NCI-H2227 (cell line): ENCODE measurements around the gene MFSD6L.

Experiments
- DNase-seq: peaks from one replicate; lab custom pipeline; 2025; ENCODE audit not compliant: unreplicated experiment; lab: John Stamatoyannopoulos, UW

MFSD6L gene, protein sequence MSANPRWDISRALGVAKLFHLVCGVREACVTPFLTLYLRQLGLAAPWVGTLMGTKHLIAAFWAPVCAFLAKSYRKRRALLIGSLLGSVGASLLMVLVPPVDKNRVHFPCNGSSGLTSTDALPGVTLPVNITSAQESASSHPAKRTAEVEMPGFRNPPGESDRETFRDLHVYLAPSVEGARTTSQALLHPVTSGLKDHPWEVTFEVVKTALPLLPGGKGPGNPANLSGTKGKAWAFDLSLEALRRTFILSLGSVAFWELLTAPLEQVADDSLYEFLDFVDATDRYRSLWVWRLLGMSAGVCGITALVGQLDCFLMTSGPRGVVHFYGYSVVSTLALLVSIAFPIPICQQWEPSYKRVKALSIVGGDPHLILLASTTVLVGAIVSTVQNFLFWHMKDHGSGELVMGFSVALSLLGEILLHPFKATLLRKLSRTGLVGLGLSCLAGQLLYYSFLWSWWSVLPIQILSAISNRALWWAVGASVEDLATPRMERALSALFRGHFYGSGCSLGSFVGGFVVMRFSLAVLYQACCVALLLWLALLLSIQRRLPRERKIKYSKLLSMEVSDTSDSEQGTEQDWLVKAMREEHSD

DNA sequence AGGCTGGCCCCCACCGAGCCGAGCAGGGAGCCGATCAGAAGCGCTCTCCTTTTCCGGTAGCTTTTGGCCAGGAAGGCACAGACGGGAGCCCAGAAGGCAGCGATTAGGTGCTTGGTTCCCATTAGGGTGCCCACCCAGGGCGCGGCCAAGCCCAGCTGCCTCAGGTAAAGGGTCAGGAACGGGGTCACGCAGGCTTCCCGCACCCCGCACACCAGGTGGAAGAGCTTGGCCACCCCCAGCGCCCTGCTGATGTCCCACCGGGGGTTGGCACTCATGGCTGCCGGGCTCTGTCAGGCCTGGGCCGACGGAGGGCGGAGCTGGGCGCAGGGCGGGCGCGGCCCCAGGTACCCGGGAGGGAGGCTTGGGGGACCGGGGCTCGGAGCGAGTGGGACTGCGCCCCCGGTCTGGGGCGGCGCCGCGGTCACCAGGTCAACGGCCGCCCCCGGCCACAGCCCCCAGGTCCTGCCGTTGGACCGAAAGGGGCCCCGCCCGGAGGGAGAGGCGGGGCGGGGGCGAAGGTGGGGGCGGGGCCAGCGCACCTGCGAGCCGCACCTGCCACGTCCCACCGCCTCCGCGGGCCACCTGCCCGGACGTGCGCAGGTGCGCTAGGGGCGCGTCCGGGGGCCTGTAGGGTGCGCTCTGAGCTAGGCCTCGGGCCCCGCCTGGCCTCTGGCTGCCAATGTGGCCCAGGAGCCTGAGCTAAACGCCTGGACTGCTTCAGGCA, at the start of gene MFSD6L:
Gene MFSD6L, minus strand, starts transcription at position 520 of the 724 bp plus-strand sequence. Its CDS starts 245 bp downstream, at position 275.
- no peak for DNase-seq

DNA sequence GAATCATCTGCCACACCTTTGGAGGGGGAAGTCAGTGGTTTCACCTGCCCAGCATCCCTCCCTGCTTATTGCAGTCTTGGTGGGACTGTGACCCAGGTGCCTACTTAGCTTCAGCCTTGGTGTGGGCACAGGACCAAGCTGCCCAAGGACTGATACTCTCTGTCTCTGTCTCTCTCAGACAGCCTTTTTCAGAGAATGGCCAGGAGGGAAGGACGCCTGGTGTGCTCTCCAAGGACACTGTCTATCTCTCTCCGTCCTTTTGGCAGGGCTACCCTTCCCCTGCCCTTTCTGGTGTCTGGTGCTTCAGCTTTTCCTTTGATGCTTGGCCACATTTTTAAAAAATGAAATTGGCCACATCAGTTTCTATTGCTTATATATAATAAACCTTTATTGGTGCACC, 48.7 kb upstream of the MFSD6L start:
- no peak for DNase-seq

DNA sequence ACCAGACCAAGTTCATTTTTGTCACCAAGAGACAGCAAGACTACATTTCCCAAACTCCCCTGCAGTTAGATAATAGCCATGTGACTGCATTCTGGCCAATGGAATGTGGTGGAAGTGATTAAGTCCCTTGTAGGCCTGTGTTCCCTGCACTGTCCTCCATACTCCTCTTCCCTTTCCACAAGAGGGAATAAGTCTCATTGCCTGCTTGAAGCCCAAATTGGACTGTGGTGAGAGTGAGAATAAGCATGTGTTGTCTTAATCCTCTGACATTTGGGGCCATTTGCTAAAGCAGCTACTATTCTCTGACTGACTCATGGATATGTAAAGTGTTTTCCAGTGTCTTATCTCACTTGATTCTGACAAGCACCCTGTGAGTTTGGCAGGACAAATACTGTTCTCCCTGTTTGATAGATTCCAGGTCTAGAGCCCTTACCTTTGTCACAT, 47.6 kb upstream of the MFSD6L start:
- DNase-seq, result peak; percentile 32

DNA sequence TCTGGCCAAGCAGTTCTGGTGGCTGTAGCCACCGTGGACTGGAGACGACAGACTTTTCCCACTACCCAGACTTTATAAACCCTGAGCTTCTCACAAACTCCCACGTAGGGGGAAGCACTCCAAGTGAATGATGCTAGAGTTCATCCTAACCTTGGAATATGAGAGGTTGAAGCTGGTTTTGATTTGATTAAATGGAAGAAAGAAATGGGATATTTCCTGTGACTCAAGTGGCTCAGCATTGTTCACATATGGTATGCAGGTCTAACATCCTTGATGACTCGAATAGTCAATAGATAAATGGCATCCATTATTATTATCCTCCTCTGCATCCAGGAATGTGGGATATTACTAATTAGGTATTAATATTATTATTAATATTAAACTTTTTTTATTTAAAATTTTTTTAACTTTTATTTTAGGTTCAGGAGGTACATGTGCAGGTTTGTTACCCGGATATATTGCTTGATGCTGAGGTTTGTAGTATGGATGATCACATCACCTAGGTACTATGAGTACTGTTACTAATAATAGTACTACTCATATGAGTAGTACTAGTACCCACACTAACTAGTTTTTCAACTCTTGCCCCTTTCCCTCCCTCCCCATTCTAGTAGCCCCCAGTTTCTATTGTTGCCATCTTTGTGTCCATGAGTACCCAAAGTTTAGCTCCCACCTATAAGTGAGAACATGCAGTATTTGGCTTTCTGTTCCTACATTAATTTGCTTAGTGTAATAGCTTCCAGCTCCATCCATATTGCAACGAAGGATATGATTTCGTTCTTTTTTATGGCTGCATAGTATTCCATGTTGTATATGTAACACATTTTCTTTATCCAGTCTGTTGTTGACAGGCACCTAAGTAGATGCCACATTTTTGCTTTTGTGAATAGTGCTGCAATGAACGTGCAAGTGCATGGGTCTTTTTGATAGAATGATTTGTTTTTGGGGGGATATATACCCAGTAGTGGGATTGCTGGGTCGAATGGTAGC, 45.4 kb upstream of the MFSD6L start:
- no peak for DNase-seq

DNA sequence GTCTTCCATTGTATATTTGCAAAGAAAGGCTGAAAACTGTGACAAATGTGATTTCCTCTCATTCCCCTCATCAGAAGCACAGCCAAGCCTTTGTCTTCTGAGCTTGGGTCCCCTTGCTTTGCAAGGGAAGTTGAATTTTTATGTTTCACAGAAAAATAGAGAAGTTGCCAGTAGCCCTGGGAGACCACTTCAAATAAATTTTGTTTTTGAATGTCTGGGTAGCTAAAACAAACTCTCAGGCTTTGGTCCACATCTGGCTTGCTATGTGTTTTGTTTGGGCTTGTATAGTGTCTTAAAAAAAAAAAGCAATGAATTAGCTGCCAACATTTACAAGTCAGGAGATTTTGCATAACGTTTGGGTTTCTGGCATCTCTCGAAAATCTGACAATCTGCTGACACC, 44.2 kb upstream of the MFSD6L start:
- DNase-seq, result no peak

DNA sequence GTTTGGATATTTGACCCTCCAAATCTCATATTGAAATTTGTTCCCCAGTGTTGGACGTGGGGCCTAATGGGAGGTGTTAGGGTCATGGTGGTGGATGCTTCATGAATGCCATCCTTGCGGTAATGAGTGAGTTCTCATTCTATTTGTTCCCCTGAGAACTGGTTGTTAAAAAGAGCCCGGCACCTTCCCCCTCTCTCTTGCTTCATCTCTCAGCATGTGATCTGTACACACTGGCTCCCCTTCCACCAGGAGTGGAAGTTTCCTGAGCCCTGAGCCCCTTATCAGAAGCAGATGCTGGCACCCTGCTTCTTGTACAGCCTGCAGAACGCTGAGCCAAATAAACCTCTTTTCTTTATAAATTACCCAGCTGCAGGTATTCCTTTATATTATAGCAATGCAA, 42.7 kb upstream of the MFSD6L start:
- no peak for DNase-seq

DNA sequence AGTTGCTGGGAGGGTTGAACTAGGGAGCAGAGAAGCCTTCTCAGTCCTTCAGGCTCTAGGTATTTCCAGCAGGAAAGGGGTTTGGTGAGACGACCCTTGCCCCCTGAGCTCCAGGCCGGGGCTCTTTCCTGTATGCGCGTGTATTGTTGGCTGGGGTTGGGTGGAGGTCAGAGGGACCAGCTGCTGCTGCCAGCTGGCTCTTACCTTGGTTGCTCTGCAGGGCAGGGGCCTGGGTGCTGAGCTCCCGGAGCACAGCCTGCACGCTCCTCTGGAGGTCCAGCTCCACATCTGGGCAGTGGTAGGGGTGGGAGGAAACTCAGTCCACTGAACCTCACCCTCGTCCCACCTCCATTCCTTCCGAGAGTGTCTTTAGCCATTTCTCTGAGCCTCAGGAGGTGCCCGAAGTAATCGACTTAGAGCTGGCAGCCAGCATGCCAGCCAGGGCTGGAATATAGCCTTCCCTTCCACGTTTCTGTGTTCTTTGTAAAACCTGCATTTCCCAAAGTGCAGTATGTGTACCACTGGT, 40.3 kb upstream of the MFSD6L start:
- DNase-seq, result no peak

DNA sequence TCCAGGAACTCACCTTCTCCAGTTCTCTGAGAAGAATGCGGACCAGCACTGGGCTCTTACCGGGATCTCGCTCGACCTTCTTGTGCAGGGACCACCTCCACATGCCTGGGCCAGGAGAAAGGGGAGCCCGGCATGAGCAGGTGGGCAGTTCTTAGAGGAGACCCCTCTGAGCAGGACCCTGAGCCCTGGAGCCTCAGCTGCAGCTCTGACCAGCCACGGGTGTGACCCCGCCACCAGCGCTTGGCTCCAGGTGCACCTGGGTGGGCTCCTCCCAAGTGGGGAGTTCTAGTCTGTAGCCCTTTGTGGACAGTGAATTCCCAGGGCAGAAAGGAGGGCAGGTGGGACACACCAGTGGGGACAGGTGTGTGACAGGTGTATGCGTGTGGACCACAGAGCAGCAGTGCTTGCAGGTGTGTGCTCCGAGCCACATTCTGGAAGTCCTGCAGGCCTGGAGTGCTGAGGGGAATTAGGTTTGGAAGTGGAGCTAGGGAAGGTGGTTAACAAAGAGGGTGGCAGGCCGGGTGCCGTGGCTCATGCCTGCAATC, 39.5 kb upstream of the MFSD6L start:
- no peak for DNase-seq

DNA sequence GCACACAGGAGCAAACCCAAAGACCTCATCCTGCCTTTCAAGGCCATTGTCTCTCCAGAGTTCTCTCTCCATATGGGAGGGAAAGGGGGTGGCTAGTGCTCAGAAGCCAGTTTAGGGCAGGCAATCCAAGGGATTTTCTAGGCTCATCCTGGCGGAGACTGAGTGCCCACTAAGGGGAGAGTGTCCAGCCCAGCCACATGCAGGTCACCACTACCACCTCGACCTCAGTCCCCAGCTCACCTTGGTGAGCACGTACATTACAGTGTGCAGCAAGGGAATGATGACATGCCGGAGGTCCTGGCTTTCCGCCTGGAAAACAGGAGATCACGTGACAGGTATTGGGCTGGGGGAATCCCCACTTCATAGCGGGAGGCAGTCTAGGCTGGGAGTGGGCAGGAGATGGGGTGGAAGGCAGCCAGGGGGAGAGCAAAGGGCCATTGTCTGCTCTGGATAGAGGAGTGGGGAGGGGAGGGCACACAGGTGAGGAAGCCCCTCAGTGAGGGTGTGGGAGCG, 38.5 kb upstream of the MFSD6L start:
- DNase-seq, result no peak

DNA sequence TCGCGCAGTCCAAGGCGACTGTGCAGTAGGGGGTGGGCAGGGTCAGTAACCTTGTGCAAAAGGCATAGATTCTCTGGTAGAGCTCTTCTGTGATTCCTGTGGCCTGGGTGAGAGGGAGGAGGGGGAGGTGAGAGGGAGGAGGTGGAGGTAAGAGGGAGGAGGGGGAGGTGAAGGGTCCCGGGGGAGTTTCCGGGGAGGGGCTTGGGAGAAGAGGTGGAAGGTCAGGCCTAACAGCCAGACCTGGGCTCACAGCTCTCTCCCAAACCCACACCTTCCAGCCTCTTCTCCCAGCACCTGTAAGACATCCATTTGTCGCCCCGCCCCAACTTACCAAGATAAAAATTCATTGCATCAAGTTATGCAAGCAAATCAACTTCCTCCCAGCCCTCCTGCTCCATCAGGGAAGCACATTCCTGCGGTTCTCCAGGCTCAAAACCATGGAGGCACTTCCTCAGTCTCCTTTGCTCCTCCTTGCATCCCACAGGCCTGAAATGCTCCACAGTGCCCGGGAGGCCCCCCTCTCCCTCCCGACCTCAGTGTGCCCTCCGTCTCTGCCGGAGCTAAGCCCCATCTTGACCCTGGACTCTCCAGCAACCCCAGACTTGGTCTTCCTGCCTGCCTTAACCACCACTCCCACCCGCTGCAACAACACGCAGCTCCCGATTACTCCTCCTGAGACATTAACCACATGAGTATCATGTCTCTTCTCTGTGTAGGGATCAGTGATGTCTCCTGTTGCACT, 37.8 kb upstream of the MFSD6L start:
- no peak for DNase-seq

DNA sequence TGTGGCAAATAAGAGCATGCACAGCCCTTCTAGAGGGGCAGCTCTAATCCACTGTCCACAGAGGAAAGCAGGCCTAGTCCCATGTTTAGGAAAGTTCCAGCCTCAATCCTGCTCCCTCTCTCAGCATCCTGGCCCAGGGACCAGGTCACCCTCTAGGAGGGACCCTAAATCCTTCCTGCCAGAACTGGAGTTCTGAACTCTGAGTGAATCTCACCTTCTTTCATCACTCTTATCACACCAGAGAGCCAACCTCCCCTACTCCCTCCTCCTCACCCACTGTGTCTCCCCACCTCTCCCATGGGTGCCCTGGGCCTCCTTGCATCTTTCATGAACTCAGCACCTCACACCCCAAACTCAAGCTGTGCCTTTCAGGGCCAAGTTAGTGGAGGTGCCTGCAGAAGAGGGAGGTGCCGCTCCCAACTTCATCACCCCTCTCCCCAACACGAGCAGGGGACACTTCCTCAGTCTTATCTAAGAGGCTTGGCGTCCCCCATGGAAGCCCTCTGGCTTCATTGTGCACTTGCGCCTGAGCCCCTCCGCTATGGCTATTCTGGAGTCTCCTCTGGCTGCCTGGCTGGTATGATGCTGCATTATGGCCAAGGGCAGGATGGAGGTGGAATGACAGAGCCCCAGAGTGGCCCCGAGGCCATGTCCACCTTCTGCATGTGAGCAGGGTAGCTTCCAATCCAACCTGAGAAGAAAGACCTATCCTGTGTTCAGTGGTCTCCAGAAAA, 36.6 kb upstream of the MFSD6L start:
- DNase-seq, result no peak

DNA sequence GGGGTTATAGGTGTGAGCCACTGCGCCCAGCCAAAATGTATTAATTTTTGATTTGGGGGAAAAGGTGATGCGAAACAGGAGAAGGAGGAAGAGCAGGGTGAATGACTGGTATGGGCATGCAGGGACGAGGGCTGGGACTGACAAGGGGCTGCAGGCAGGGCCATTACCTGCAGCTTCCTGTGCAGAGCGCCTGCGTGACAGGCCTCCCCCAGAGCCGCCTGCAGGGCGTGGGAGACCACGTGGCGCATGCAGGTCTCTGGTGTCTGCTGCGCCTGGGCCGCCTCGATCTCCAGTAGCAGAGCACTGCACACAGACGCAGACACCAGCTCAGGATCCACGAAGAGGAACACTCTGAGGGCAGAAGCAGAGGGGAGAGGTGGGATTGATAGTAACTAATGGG, 35.9 kb upstream of the MFSD6L start:
- DNase-seq, result no peak

DNA sequence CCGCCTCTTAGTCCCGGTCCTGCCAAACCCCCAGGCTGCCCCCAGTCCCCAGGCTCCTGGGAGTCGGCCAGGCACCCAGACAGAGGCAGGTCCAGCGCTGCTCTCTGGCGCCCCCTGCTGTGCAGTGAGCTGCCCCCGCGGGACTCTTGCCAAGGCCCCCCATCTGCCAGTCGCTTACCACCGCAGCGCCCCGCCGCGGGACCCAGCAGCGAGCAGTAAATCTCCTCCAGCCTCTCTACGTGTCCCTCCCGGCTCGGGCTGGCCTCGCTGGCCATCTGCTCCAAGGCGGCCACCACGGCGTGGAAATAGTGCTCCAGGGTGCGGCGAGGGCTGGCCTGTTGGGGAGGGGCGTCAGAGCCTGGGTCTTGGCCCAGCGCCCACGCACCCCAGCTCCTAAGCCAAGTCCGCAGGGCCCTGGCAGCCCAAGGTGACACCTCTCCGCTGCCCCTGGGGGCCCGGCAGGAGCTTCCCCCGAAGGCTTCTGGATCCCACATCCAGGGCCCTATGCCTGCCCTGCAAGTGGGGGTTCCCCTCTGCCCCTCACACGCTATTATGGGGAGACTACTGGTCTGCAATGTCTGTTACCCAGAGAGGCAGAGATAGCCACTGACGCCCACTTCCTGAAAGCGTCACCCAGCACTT, 33.7 kb upstream of the MFSD6L start:
- DNase-seq, result no peak

DNA sequence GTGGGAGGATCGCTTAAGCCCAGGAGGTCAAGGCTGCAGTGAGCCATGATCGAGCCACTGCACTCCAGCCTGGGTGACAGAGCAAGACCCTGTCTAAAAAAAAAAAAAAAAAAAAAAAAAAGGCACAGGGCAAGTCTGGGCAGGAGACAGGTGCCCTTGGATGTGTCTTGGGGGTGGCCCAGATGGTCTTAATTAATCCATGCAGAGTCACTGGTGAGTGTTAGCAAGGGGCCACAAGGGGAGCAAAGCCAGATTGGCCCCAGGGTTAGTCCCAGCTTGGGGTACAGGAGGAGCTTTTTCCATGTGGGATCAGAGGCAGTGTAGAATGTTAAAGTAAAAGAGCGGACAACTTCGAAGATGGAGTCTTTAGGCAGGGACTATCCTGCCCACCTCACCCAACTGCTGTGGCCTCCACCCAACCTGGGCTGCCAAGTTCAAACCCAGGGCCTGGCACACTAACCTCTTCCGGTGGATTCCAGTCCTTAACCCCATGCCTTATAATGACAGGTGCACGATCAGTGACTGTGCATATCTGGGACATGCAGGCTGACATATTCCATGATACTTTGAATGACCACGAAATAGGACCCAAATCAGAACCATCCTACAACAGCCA, 32.2 kb upstream of the MFSD6L start:
- DNase-seq, result no peak

DNA sequence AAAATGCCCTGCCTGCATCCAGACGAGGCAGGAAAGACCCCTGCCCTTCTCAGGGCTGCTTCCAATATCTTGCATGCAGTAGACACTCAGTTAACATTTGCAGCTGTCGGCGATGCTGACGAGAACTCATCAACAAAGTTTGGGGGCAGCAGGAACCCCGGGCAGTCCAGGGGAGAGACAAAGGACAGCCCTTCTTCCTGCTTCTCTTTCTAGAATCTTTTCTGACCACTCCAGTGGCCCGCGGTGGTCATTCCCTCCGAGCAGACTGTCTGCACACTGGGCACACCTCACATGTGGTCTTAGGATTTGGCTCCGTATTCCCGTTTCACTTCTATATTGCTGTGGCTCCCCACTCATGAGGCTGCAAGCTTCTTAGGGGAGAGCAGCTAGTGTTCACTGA, 31.0 kb upstream of the MFSD6L start:
- DNase-seq, result no peak

DNA sequence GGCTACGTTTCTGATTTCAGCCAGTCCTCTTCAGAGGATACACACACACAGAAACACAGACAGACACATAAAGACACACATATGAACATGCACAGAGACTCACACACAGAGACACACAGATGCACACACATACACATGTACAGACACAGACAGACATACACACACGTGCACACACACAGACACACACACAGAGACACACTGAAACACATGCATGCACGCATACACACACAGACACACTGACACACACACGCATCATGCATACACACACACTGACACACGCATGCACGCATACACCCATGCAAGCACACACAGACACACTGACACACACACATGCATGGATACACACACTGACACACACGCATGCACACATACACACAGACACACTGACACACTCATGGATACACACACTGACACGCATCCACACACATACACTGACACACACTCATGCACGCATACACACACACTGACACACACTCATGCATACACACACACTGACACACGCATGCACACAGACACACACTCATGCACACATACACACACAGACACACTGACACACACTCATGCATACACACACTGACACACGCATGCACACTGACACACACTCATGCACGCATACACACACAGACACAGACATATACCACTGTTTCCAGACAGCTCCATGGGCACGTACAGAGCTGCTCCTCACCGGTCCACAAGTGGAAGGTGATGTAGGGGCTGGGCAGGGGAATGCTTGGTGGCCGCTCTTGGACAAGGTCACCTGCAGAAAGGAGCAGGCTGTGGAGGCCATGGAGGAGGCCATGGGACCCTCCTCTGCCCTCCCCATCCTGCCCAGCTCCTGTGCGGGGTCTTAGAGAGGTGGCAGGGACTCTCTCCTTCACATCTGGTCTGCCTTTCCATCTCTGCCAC, 30.1 kb upstream of the MFSD6L start:
- no peak for DNase-seq

DNA sequence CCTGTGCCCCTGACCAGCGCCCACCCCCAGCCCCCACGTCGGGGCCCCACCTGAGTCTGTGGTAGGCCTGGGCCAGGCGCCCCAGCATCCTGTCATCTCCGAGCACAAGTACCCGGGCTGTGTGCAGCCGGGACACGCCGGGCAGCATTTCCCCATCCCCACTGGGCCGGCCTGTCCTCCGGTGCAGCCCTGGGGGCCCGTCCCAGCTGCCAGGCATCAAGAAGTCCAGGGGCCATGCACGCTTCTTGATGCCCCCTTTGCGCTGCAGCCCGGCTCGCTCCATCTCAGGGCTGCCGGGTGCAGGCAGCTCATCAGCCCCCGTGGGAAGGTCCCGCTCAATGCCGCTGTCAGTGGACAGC, 29.3 kb upstream of the MFSD6L start:
- no peak for DNase-seq
